GM21515 (cell line): ENCODE measurements around the gene RADIL.
A peak's percentile ranks its signal among the peaks of the same experiment; 100 is the strongest.

Source experiments
- ATAC-seq: cut with Tn5 transposase; IDR thresholded peaks from one replicate; pipeline ENCODE4 v1.9.1; 2021; ENCODE audit not compliant: unreplicated experiment

RADIL gene

DNA sequence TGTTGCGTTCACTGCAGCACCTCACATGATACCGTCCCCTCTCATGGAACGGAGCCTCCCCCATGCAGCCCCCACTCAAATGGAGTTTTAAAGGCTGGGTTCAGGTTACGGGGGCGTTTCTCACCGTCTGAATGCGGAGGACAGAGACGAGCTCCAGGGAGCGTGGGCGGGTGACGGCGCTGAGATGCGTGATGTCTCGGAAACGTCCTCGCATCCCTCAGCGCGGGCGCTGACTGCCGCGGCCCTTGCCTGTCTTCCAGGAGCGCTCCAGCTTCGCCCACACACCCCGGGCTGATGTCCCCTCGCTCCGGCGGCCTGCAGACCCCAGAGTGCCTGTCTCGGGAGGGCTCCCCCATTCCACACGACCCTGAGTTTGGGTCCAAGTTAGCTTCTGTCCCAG is 124.7 kb downstream of the RADIL start:
- ATAC-seq, result no peak

DNA sequence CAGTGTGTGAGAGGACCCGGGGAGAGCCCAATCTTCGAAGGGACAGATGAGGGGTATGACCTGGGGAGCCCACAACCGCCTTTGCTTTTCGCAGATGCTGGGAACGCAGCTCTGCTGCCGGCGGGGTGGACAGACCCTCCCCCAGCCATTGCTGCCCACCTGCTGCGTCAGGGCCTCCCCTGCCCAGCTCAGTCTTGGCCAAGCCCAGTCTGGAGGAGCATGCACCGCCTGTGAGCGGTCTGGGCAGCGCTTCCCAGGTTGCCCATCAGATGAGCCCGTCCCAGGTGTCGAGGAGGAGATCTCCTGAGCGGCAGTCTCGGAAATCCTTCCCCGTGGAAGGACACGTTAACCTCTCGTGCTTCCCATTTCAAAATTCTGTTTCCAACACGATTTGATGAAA is 125.4 kb downstream of the RADIL start:
- ATAC-seq, result no peak

DNA sequence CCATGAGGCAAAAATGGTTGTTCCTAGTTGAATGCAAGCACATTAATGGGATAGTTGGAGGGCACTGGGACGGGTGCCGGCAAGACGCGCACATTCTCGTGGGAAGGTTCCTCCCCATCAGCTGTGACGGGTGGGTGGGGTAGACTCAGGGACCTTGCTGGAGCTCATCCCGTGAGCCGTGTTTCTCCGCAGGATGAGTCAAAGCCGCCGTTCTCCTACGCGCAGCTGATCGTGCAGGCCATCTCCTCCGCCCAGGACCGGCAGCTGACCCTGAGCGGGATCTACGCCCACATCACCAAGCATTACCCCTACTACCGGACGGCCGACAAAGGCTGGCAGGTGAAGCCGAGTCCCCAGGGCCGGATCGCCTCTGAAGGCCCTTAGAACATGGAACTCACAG is 128.5 kb downstream of the RADIL start:
- no peak for ATAC-seq

DNA sequence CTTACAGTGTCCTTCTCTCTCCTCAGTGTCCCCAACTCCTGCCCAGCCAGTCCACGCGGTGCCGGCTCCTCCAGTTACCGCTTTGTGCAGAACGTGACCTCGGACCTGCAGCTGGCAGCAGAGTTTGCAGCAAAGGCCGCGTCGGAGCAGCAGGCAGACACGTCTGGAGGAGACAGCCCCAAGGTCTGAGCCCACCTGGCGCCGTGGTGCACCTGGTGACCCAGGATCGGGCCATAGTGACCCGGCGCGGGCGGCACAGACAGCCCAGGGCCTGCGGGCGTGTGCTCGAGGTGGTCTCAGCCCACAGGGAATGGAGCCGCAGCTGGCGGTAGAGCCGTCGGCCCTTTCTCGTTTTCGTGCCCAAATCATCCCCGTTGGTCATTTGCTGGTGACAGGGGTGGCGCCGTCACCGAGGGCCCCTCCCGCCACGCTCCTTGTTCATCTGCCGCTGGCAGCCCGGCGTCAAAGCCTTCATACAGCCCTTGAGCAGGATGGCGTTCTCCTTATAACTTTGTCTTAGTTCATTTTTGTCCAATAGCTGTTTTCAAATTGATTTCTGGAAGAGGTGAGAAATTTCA is 129.0 kb downstream of the RADIL start:
- no peak for ATAC-seq

DNA sequence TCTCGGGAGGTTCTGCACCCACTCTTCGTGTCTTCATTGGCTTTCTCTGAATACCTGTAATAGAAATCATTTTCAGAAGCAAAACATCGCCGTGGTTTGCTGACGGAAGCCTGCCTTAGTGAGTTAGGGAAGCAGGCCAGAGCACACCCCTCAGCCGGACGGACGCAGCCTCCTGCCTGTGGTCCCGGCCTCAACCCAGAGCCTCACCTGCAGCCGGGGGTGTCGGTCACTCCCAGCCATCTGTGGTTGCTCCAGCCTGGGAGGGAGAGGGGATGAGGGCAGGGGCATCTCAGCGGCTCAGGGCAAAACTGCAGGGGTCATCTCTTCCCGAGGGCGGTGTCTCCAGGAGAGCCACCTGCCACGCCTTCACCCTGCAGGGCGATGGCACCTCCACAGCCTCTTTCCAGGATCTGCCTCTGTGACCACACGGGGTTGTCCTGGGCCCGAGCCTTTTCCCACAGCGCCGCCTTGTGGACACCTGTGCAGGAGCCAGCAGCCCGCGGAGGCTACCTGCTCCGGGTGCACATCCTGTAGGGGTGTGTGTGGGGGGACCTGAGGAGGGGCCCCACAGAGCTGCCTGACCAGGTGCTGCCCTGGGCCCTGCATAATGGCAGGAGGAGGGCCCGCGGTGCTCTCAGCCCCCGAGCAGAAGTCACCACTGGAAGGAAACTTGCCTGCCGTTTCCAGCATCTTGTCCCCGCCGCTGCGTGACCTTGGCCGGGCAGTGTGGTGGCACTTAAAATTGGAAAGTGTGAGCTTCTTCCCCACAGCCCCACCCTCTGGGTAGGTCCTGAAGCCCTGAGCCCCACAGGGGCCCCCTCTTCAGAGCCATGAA is 129.7 kb downstream of the RADIL start:
- ATAC-seq, result peak; percentile 77

DNA sequence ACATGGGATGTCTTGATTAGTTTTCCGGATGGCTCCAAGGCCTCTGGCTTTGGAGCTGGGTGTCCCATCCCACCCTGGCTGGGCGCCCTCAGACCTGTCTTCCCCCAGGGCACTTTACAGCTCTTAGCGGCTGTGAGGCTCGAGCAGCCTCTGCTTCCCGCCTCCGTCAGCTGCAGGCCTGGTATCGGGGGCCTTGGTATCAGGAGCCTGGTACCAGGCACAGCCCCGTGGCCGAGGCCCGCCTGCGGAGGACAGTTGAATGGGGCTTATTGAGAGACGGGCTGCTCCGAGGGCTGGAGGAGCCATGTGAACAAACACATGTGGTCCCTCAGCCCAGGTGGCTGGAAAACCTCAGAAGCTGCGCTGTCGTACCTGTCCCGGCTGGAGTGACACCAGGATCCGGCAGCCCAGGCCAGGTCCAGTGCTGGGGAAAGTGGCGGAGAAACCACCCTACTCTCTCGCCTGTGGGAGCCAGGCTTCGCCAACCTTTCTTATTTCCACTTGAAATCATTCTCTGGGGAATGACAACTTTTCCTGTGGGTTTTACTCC is 132.0 kb downstream of the RADIL start:
- no peak for ATAC-seq

DNA sequence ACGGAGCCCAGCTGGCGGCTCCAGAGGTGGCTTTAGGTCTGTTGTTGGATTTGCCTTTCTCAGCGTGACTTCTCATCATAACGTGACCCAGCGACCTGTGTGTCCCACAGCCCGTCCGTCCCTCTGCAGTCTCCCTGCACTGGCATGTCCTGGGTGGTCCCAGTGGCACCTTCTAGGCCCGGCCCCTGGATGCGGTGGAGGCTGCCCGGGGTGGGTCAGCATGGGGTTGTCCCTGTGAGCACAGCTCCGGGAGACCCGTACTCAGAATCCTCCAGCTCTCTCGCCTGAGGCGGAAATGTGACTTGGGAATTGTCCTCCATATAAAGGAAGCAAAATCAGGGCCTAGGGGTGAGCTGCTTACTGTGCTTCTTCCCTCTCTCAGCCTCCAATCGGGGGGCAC is 133.7 kb downstream of the RADIL start:
- no peak for ATAC-seq

DNA sequence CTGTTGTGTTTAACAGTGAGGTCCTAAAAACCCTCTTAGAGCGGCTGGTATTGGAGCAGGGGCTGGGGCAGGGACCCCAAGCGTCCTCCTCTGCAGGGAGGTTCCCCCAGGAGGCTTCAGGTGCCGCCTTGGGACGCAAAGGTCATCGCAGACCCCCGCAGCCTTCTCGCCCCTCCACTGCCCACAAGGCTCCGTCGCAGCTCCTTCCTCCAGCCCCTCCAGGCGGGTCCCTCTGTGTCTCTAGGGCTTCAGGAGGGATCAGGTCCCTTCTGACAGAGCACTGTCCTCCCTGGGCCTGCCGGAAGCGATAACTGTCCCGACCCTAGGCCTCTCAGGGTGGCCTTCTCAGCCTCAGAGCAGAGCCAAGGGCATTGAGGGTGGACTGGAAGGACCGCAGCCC is 134.2 kb downstream of the RADIL start:
- no peak for ATAC-seq
